ENCODE data around the gene REG4.

DNA sequence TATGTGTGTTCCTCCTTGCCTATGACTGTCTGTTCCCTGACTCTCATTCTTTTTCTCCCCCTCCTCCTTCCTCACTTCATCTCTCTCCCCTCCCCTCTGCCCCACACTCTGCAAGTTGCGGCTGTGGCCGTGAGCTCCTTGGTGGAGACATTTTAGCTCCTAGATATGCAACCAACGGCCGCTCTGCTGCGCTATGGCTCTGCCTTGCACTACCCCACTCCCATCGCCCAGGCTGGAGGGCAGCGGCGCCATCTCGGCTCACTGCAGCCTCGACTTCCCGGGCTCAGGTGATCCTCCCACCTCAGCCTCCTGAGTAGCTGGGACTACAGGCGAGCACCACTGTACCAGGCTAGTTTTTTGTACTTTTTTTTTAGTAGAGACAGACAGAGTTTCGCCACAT lies 5.5 kb downstream of the REG4 start:
- TF ChIP-seq ZNF302 (tag by site-specific recombination; IDR thresholded peaks at IDR 0.05; ENCODE audit: low read depth): no peak
- no peak for TF ChIP-seq ZNF184 (tag by site-specific recombination; IDR thresholded peaks at IDR 0.05)
- no peak for TF ChIP-seq GLI2 (tag by site-specific recombination; IDR thresholded peaks at IDR 0.05; ENCODE audit: borderline replicate concordance, low read depth)
- no peak for TF ChIP-seq ZNF777 (tag by site-specific recombination; IDR thresholded peaks at IDR 0.05; ENCODE audit: borderline replicate concordance)

All from HEK293 (cell line).